Amniotic epithelial cell (primary cell): ENCODE measurements around the gene IRX4.
"Not testable (repeated sequence)": the region's sequence is repeated elsewhere in the genome, so short reads cannot be mapped to it uniquely, and the experiment has no call there.

ENCODE experiments used
- DNase-seq: peaks from one replicate; pipeline ENCODE4 v3.0.0-alpha.2; 2010; ENCODE audit warnings: low read depth

Gene IRX4

GRCh38 chr5:1856596-1857255 is 26.0 kb downstream of the IRX4 start:
- no peak for DNase-seq

GRCh38 chr5:1855596-1855995 is 27.1 kb downstream of the IRX4 start:
- DNase-seq = no peak

DNA sequence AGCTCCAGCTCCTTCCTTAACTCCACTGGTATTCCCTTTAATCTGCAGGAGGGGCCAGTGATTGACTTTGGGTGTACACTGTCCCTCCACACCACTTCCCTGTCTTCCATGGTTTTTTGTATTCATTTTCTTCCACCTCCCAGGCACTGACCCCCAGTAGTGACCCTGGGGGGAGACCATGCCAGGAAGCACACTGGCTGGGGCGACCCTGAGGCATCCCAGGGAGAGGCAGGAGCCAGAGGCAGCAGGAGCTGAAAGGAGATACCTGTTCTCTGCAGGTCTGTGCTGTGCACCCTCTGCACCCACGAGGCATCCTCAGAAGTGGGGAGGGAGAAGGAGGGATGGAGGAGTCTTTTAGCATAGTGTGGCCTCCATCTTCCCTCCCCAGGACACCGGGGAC is 27.6 kb downstream of the IRX4 start:
- DNase-seq = no peak

- no peak for DNase-seq
These were observed 29.2 kb downstream of the IRX4 start for GRCh38 chr5:1853531-1853930.

GRCh38 chr5:1852324-1852947 is 30.3 kb downstream of the IRX4 start:
- no peak for DNase-seq

GRCh38 chr5:1851290-1851934 is 31.3 kb downstream of the IRX4 start:
- DNase-seq = no peak

GRCh38 chr5:1850324-1851154 is 32.2 kb downstream of the IRX4 start:
- DNase-seq = no peak

GRCh38 chr5:1847611-1848010 is 35.1 kb downstream of the IRX4 start:
- DNase-seq = no peak

DNA sequence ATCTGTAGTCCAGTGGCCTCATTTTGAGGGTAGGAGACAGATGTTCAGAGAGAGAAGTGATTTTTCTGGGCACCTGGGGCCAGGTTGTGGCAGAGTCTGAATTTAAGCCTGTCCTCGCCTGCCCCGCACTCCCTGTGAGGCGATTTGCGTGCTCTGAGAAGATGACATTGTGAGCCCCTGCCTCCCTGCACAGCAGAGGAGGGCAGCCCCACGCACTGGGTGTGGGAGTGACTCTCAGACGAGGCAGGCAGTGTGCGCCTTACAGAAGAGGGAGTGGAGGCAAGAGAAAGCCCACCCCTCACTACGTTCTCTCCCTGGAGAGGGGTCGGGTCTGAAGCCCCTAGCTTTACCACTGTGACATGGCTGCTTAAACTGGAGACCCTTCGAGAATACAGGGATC is 35.7 kb downstream of the IRX4 start:
- no peak for DNase-seq

- DNase-seq = no peak
These were observed 36.1 kb downstream of the IRX4 start for GRCh38 chr5:1846583-1846982.

GRCh38 chr5:1845696-1846095 is 37.0 kb downstream of the IRX4 start:
- no peak for DNase-seq

GRCh38 chr5:1844708-1845436 is 37.9 kb downstream of the IRX4 start:
- DNase-seq = no peak

GRCh38 chr5:1843761-1844160 is 39.0 kb downstream of the IRX4 start:
- not testable (repeated sequence) for DNase-seq

- no peak for DNase-seq
These were observed 40.5 kb downstream of the IRX4 start for GRCh38 chr5:1842004-1842819.

GRCh38 chr5:1840741-1841521 is 41.8 kb downstream of the IRX4 start:
- no peak for DNase-seq

GRCh38 chr5:1840071-1840547 is 42.6 kb downstream of the IRX4 start:
- no peak for DNase-seq

GRCh38 chr5:1838013-1838412 is 44.7 kb downstream of the IRX4 start:
- no peak for DNase-seq

GRCh38 chr5:1836891-1837880 is 45.5 kb downstream of the IRX4 start:
- no peak for DNase-seq
